NT2/D1 (cell line): Measurements from ENCODE around the gene DR1.
A peak's percentile ranks its signal among the peaks of the same experiment; 100 is the strongest.

Experiments used
- DNase-seq: peaks from one replicate; pipeline ENCODE4 v3.0.0-alpha.2; 2011; ENCODE audit warnings: low read depth, low spot score
- H3K27me3 ChIP-seq: 2 replicates; pipeline ENCODE4 v1.6.0; 2011; ENCODE audit warnings: mild to moderate bottlenecking; ENCODE audit not compliant: insufficient read length, insufficient read depth
- H3K36me3 ChIP-seq: 2 replicates; pipeline ENCODE4 v1.6.1; 2011; ENCODE audit warnings: mild to moderate bottlenecking, low read length, mixed read lengths; ENCODE audit not compliant: insufficient read depth, insufficient read length
- H3K4me1 ChIP-seq: 2 replicates; pipeline ENCODE4 v1.5.1; 2011; ENCODE audit not compliant: insufficient read depth, insufficient read length
- H3K4me3 ChIP-seq: 2 replicates; pipeline ENCODE4 v1.5.1; 2011; ENCODE audit warnings: low read depth; ENCODE audit not compliant: insufficient read length
- H3K9ac ChIP-seq: 2 replicates; pipeline ENCODE4 v1.6.0; 2011; ENCODE audit warnings: low read depth; ENCODE audit not compliant: insufficient read length
- H3K9me3 ChIP-seq: 2 replicates; pipeline ENCODE4 v1.5.1; 2011; ENCODE audit warnings: mild to moderate bottlenecking, low read length; ENCODE audit not compliant: insufficient read depth
- SUZ12 ChIP-seq: IDR thresholded peaks from 2 replicates; pipeline ENCODE4 v1.6.1; 2011; ENCODE audit not compliant: insufficient read length, insufficient read depth; ENCODE audit errors: extremely low read depth
- YY1 ChIP-seq: IDR thresholded peaks from 2 replicates; pipeline ENCODE4 v1.6.1; 2011; ENCODE audit not compliant: insufficient read length, insufficient read depth
- ZNF274 ChIP-seq: IDR thresholded peaks from 2 replicates; pipeline ENCODE4 v1.6.1; 2011; ENCODE audit warnings: mild to moderate bottlenecking, low read depth, low read length

Gene DR1

DNA sequence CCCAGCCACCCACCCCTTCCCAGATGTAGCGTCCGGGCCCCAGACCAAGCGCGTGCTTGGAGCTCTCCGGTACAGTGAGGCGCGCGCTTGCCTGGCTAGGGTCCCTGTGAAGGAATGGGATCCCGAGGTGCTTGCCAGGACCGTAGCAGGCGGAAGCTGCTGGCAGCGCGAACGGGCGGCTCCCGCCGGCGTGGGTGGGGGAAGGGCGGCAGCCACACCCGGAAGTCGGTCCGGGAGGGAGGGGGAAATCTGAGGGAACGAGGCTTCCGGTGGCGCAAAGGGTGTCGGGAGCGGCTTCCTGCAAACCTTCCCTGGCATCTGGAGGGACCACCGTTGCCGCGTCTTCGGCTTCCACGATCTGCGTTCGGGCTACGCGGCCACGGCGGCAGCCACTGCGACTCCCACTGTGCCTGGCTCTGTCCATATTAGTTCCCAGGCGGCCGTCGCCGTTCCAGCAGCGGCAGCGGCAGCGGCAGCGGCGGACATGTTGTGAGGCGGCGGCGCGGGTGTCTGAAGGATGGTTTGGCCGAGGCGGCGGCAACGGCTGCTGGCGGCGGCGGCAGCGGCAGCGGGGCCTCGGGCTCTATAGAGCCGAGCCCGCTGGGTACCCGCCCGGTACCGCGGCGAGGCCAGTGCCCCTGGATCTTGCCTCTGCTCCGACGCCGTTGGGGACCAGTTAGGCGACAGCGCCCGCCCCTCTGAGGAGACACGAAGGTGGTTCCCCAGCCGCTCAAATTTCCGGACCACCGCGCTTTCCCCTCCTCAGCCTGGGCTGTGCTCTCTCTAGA, at the start of gene DR1:
TSS of gene DR1 (plus strand) at position 275 of the 788 bp plus-strand sequence. CDS start 739 bp downstream, outside the sequence.
- H3K9me3 ChIP-seq: no peaks in the 10 kb centered on the region
- TF ChIP-seq YY1: no peak
- no peak for TF ChIP-seq ZNF274
- TF ChIP-seq SUZ12: no peak
- H3K36me3 ChIP-seq: peaks cover 22% of the 10 kb centered on the region
- DNase-seq: peak; percentile 87
- H3K4me1 ChIP-seq: no peaks in the 10 kb centered on the region
- peak within 1 kb of the TSS; percentile 89 for H3K9ac ChIP-seq
- H3K4me3 ChIP-seq: peak within 1 kb of the TSS; percentile 67
- no peaks in the 10 kb centered on the region for H3K27me3 ChIP-seq

DNA sequence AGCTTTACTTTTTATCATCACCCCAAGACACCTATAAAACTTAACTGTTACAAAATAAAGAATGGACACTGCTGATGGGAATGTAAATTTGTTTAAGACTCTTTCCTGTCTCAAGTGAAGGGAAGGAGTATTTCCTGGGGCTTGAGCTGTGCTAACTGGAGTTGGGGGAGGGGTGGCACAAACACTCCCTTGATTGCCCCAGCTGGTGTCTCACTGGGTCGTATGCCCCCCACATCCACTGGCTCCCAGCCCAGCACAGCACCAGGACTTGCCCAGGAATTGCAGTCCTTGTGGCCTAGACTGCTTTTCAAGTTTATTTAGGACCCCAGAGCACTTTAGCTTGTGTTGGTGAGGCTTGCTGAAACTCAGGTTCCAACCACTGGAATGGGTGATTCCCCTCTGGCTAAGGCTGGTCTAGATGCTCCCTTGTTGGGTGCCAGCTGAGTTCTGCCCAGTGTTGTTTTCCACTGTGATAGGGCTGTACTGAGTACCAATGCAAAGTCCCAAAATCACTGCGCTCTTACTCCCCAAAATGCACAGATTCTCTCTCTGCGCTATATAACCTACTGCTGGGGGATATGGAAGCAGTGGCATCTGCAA, 49.1 kb upstream of the DR1 start:
- H3K36me3 ChIP-seq: no peaks in the 10 kb centered on the region
- DNase-seq: no peak
- no peaks in the 10 kb centered on the region for H3K27me3 ChIP-seq
- H3K9ac ChIP-seq: no peak overlapping the region
- H3K4me3 ChIP-seq: no peak overlapping the region
- TF ChIP-seq ZNF274 (no peak), SUZ12 (no peak), YY1 (no peak)
- no peaks in the 10 kb centered on the region for H3K9me3 ChIP-seq
- H3K4me1 ChIP-seq: no peaks in the 10 kb centered on the region

DNA sequence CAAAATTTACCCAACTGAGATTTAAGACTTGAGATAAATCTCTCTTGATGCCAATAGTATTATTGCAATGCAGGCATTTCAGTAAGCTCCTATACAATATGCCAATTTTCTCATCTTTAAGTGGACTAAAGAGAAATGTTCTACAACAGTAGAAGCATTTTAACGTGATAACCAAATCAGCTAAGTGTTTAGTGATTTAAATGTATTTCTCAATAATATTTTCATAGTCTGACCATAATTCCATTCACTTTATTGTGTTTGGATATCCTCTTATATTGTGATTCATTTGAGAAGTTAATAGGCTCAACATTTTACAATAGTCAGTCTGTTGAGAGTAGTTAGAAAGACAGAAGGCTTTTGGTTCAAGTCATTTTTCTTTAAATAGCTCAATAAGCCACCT, 44.6 kb upstream of the DR1 start:
- no peaks in the 10 kb centered on the region for H3K36me3 ChIP-seq

DNA sequence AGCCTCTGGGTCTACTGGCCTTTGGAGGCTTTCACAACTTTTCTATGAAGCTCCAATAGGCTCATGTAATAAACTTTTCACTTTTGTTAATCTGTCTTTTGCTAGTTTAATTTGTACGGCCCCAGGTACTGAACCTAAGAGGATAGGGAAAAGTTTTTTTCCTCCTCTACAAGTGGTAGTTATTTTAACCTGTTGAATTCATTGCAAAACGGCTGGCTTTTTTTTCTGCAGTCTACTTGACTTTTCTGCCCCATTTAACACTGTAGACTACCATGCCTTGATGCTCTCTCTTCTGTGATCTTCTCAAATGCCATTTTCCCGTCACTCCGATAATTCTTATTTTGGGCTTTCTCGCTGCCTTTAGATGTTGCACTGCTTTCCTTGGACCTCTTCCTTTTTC, 43.6 kb upstream of the DR1 start:
- no peak for DNase-seq
- TF ChIP-seq ZNF274 (no peak), SUZ12 (no peak)
- H3K27me3 ChIP-seq: no peaks in the 10 kb centered on the region
- no peaks in the 10 kb centered on the region for H3K4me1 ChIP-seq
- H3K4me3 ChIP-seq: no peak overlapping the region
- no peak overlapping the region for H3K9ac ChIP-seq
- H3K9me3 ChIP-seq: no peaks in the 10 kb centered on the region
- no peaks in the 10 kb centered on the region for H3K36me3 ChIP-seq

More for the DNA sequence above, 44.6 kb upstream of the DR1 start:
- DNase-seq: no peak
- Histone ChIP-seq H3K9ac (no peak overlapping the region), H3K9me3 (no peaks in the 10 kb centered on the region), H3K4me1 (no peaks in the 10 kb centered on the region), H3K4me3 (no peak overlapping the region), H3K27me3 (no peaks in the 10 kb centered on the region)
- TF ChIP-seq YY1: no peak
- TF ChIP-seq ZNF274: no peak
- TF ChIP-seq SUZ12: no peak

DNA sequence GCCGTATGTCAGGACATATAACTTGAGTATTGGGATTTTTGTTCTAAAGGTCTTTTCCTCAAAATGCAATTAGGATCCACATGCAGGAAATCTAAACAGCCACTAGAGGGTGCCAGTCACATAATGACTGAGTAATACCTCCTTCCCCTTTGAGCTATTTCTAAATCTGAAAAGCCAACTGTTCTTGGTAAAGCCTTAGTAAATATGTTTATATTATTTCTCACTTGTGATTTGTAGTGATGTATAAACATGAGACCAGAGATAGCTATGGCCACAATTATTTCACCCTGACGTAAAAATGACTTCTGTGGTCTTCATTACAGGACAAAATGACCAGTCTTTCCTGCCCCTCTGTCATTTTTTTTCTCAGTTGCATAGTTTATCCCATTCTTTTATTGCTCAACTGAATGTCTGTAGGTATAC, 41.0 kb upstream of the DR1 start:
- TF ChIP-seq YY1 (no peak), SUZ12 (no peak), ZNF274 (no peak)

DNA sequence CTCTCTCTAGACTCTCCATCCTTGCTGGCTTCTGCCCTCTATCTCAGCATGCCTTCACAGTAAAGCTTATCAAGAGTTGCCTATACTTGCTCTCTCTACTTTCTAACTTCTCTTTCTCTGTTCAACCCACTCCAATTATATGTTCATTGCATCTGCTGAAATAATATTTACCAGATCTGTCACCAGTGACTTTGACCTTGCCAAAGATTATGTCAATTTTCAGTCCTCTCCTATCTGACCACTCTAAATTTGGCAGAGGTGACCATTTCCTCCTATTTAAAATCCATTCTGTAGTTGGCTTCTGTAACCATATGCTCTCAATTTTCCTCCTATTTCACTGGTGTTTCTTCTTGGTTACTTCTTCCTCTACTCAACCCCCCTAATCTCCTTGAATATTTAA, 38.8 kb upstream of the DR1 start:
- Histone ChIP-seq H3K4me1 (no peaks in the 10 kb centered on the region), H3K4me3 (no peak overlapping the region), H3K36me3 (no peaks in the 10 kb centered on the region), H3K9me3 (peaks cover 6% of the 10 kb centered on the region; the same call in 1 of the 2 replicates), H3K27me3 (no peaks in the 10 kb centered on the region), H3K9ac (no peak overlapping the region)
- DNase-seq: no peak
- no peak for TF ChIP-seq YY1

More for the DNA sequence above, 41.0 kb upstream of the DR1 start:
- H3K36me3 ChIP-seq: no peaks in the 10 kb centered on the region
- no peaks in the 10 kb centered on the region for H3K4me1 ChIP-seq
- no peak overlapping the region for H3K4me3 ChIP-seq
- H3K9me3 ChIP-seq: no peaks in the 10 kb centered on the region
- no peak overlapping the region for H3K9ac ChIP-seq
- DNase-seq: peak; percentile 52
- H3K27me3 ChIP-seq: no peaks in the 10 kb centered on the region

DNA sequence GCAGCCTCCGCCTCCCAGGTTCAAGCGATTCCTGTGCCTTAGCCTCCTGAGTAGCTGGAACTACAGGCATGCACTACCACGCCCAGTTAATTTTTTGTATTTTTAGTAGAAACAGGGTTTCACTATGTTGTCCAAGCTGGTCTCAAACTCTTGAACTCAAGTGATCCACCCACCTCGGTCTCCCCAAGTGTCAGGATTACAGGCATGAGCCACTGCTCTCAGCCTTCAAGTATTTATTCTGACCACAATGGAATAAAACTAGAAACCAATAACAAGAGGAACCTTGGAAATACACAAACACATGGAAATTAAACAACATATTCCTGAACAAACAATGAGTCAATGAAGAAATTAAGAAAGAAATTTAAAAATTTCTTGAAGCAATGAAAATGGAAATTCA, 32.7 kb upstream of the DR1 start:
- Histone ChIP-seq H3K4me3 (no peak overlapping the region), H3K9me3 (peaks cover 6% of the 10 kb centered on the region; the same call in 1 of the 2 replicates), H3K4me1 (no peaks in the 10 kb centered on the region), H3K27me3 (no peaks in the 10 kb centered on the region), H3K36me3 (no peaks in the 10 kb centered on the region), H3K9ac (no peak overlapping the region)
- DNase-seq: no peak
- TF ChIP-seq YY1 (no peak), SUZ12 (no peak), ZNF274 (no peak)
